Measurements from ENCODE around the gene TRAPPC5.

The TRAPPC5 gene

GRCh38 chr19:7646426-7646700 lies 34.3 kb upstream of the TRAPPC5 start:
- DNase-seq, result no peak

- DNase-seq, result no peak
Observed at GRCh38 chr19:7647156-7647555, 33.5 kb upstream of the TRAPPC5 start.

- no peak for DNase-seq
Observed at GRCh38 chr19:7648265-7649014, 32.2 kb upstream of the TRAPPC5 start.

- no peak for DNase-seq
Observed at GRCh38 chr19:7650148-7650547, 30.5 kb upstream of the TRAPPC5 start.

GRCh38 chr19:7652061-7652641 lies 28.5 kb upstream of the TRAPPC5 start:
- DNase-seq, result no peak

- DNase-seq, result no peak
Observed at GRCh38 chr19:7654401-7654800, 26.2 kb upstream of the TRAPPC5 start.

GRCh38 chr19:7655581-7655980 lies 25.1 kb upstream of the TRAPPC5 start:
- no peak for DNase-seq

GRCh38 chr19:7657131-7657751 lies 23.4 kb upstream of the TRAPPC5 start:
- DNase-seq, result no peak

GRCh38 chr19:7658219-7658686 lies 22.4 kb upstream of the TRAPPC5 start:
- DNase-seq, result no peak

- no peak for DNase-seq
Observed at GRCh38 chr19:7661744-7662538, 18.7 kb upstream of the TRAPPC5 start.

- no peak for DNase-seq
Observed at GRCh38 chr19:7662657-7663056, 18.0 kb upstream of the TRAPPC5 start.

- no peak for DNase-seq
Observed at GRCh38 chr19:7663706-7664105, 16.9 kb upstream of the TRAPPC5 start.

- no peak for DNase-seq
Observed at GRCh38 chr19:7665076-7665475, 15.6 kb upstream of the TRAPPC5 start.

GRCh38 chr19:7668842-7669241 lies 11.8 kb upstream of the TRAPPC5 start, which contains the start of gene RETN:
Gene RETN (plus strand): TSS chr19:7669049. CDS start chr19:7669327, 278 bp downstream.
- no peak for DNase-seq

- DNase-seq, result no peak
Observed at GRCh38 chr19:7669641-7670040, 11.0 kb upstream of the TRAPPC5 start.

GRCh38 chr19:7670150-7670783 lies 10.4 kb upstream of the TRAPPC5 start:
- no peak for DNase-seq

- DNase-seq, result no peak
Observed at GRCh38 chr19:7670790-7671189, 9.8 kb upstream of the TRAPPC5 start.

GRCh38 chr19:7672522-7672921 lies 8.1 kb upstream of the TRAPPC5 start:
- no peak for DNase-seq

- DNase-seq, result no peak
Observed at GRCh38 chr19:7674010-7675005, 6.3 kb upstream of the TRAPPC5 start.

GRCh38 chr19:7676376-7676775 lies 4.3 kb upstream of the TRAPPC5 start:
- no peak for DNase-seq

- no peak for DNase-seq
Observed at GRCh38 chr19:7676854-7677253, 3.8 kb upstream of the TRAPPC5 start, which contains the start of gene MCEMP1. Gene MCEMP1 (plus strand): TSS chr19:7677090. CDS start chr19:7677121, 31 bp downstream.
